Measurements from ENCODE around the gene DYNLT1.
"Not testable (repeated sequence)": the region's sequence is repeated elsewhere in the genome, so short reads cannot be mapped to it uniquely, and the experiment has no call there.

DYNLT1 gene

GRCh38 chr6:158644231-158645063 lies at the start of gene DYNLT1:
TSS of gene DYNLT1 (minus strand) at chr6:158644743. CDS start at chr6:158644708, 35 bp downstream.
- in situ Hi-C loops (cut with HindIII; ENCODE audit: low pct_unique_long_range_greater_than_20kb, low sequenced_read_pairs): no loop called here
- peak; percentile 81 to 93 for DNase-seq (ENCODE audit: low read depth in 1 of 2, low spot score in 1 of 2)
- no peak for TF ChIP-seq JUND (IDR thresholded peaks at IDR 0.05; ENCODE audit: low read depth)

GRCh38 chr6:158688860-158689259 lies 44.3 kb upstream of the DYNLT1 start:
- in situ Hi-C loops (cut with HindIII; ENCODE audit: low pct_unique_long_range_greater_than_20kb, low sequenced_read_pairs): no loop called here
- no peak for DNase-seq (ENCODE audit: low read depth in 1 of 2, low spot score in 1 of 2)
- no peak for TF ChIP-seq JUND (IDR thresholded peaks at IDR 0.05; ENCODE audit: low read depth)

GRCh38 chr6:158687506-158687905 lies 43.0 kb upstream of the DYNLT1 start:
- no peak for TF ChIP-seq JUND (IDR thresholded peaks at IDR 0.05; ENCODE audit: low read depth)
- no peak for DNase-seq (ENCODE audit: low read depth in 1 of 2, low spot score in 1 of 2)
- in situ Hi-C loops (cut with HindIII; ENCODE audit: low pct_unique_long_range_greater_than_20kb, low sequenced_read_pairs): no loop called here

GRCh38 chr6:158686791-158687381 lies 42.3 kb upstream of the DYNLT1 start:
- no peak for DNase-seq (ENCODE audit: low read depth in 1 of 2, low spot score in 1 of 2)
- no peak for TF ChIP-seq JUND (IDR thresholded peaks at IDR 0.05; ENCODE audit: low read depth)
- in situ Hi-C loops (cut with HindIII; ENCODE audit: low pct_unique_long_range_greater_than_20kb, low sequenced_read_pairs): no loop called here

GRCh38 chr6:158686311-158686710 lies 41.8 kb upstream of the DYNLT1 start:
- DNase-seq (ENCODE audit: low read depth in 1 of 2, low spot score in 1 of 2): peak in 1 of 2 experiments; percentile 59
- in situ Hi-C loops (cut with HindIII; ENCODE audit: low pct_unique_long_range_greater_than_20kb, low sequenced_read_pairs): no loop called here
- no peak for TF ChIP-seq JUND (IDR thresholded peaks at IDR 0.05; ENCODE audit: low read depth)

- TF ChIP-seq JUND (IDR thresholded peaks at IDR 0.05; ENCODE audit: low read depth): no peak
- in situ Hi-C loops (cut with HindIII; ENCODE audit: low pct_unique_long_range_greater_than_20kb, low sequenced_read_pairs): no loop called here
- no peak for DNase-seq (ENCODE audit: low read depth in 1 of 2, low spot score in 1 of 2)
Measured at GRCh38 chr6:158684745-158685324, 40.3 kb upstream of the DYNLT1 start.

GRCh38 chr6:158684311-158684710 lies 39.8 kb upstream of the DYNLT1 start:
- no peak for DNase-seq (ENCODE audit: low read depth in 1 of 2, low spot score in 1 of 2)
- in situ Hi-C loops (cut with HindIII; ENCODE audit: low pct_unique_long_range_greater_than_20kb, low sequenced_read_pairs): no loop called here
- no peak for TF ChIP-seq JUND (IDR thresholded peaks at IDR 0.05; ENCODE audit: low read depth)

- TF ChIP-seq JUND (IDR thresholded peaks at IDR 0.05; ENCODE audit: low read depth): no peak
- DNase-seq (ENCODE audit: low read depth in 1 of 2, low spot score in 1 of 2): no peak
- in situ Hi-C loops (cut with HindIII; ENCODE audit: low pct_unique_long_range_greater_than_20kb, low sequenced_read_pairs): no loop called here
Measured at GRCh38 chr6:158680481-158680880, 35.9 kb upstream of the DYNLT1 start.

GRCh38 chr6:158680015-158680414 lies 35.5 kb upstream of the DYNLT1 start:
- no peak for TF ChIP-seq JUND (IDR thresholded peaks at IDR 0.05; ENCODE audit: low read depth)
- in situ Hi-C loops (cut with HindIII; ENCODE audit: low pct_unique_long_range_greater_than_20kb, low sequenced_read_pairs): no loop called here
- no peak for DNase-seq (ENCODE audit: low read depth in 1 of 2, low spot score in 1 of 2)

- TF ChIP-seq JUND (IDR thresholded peaks at IDR 0.05; ENCODE audit: low read depth): no peak
- in situ Hi-C loops (cut with HindIII; ENCODE audit: low pct_unique_long_range_greater_than_20kb, low sequenced_read_pairs): no loop called here
- DNase-seq (ENCODE audit: low read depth in 1 of 2, low spot score in 1 of 2): no peak
Measured at GRCh38 chr6:158677906-158678578, 33.5 kb upstream of the DYNLT1 start.

GRCh38 chr6:158677094-158677493 lies 32.6 kb upstream of the DYNLT1 start:
- DNase-seq (ENCODE audit: low read depth in 1 of 2, low spot score in 1 of 2); in situ Hi-C loops (cut with HindIII; ENCODE audit: low pct_unique_long_range_greater_than_20kb, low sequenced_read_pairs): not testable (repeated sequence)

GRCh38 chr6:158674342-158675131 lies 30.0 kb upstream of the DYNLT1 start:
- TF ChIP-seq JUND (IDR thresholded peaks at IDR 0.05; ENCODE audit: low read depth): no peak
- in situ Hi-C loops (cut with HindIII; ENCODE audit: low pct_unique_long_range_greater_than_20kb, low sequenced_read_pairs): no loop called here
- DNase-seq (ENCODE audit: low read depth in 1 of 2, low spot score in 1 of 2): no peak

Measured in T47D (cell line).